GM12878 (cell line): ENCODE data around the gene ZIK1.

Experiments used
- FOS ChIP-seq: IDR thresholded peaks from 3 replicates; pipeline ENCODE4 v1.6.1; 2011; ENCODE audit warnings: borderline replicate concordance; ENCODE audit not compliant: insufficient read length; ENCODE audit errors: extremely low read depth
- GABPA ChIP-seq: IDR thresholded peaks from 2 replicates; pipeline ENCODE4 v1.6.1; 2014; ENCODE audit warnings: antibody characterized with exemption, low read depth, mild to moderate bottlenecking, inconsistent platforms
- MTA2 ChIP-seq: fragments of 450-650 bp; IDR thresholded peaks from 2 replicates; pipeline ENCODE4 v1.6.1; 2016; ENCODE audit warnings: low read depth, mild to moderate bottlenecking, moderate library complexity
- MTA3 ChIP-seq: IDR thresholded peaks from 2 replicates; pipeline ENCODE4 v1.6.1; 2012; ENCODE audit warnings: low read length, inconsistent platforms, borderline replicate concordance
- NFIC ChIP-seq: IDR thresholded peaks from 2 replicates; pipeline ENCODE4 v1.6.1; 2012; ENCODE audit warnings: low read depth, mild to moderate bottlenecking, inconsistent platforms, low read length, moderate library complexity
- POLR2AphosphoS5 ChIP-seq: IDR thresholded peaks from 2 replicates; pipeline ENCODE4 v1.6.1; 2011; ENCODE audit warnings: mild to moderate bottlenecking, low read length, inconsistent platforms
- POU2F2 ChIP-seq: IDR thresholded peaks from 3 replicates; pipeline ENCODE4 v1.6.1; 2011; ENCODE audit warnings: low read depth, mild to moderate bottlenecking, low read length, borderline replicate concordance
- SMC3 ChIP-seq: IDR thresholded peaks from 2 replicates; pipeline ENCODE4 v1.6.1; 2011; ENCODE audit warnings: low read length, improper control_type of control experiment, borderline replicate concordance
- ZNF384 ChIP-seq: IDR thresholded peaks from 2 replicates; pipeline ENCODE4 v1.6.1; 2012; ENCODE audit warnings: low read depth, mild to moderate bottlenecking, low read length, improper control_type of control experiment, borderline replicate concordance
- TF ChIP-seq, protein P1 (sequence below), 3 experiments: IDR thresholded peaks in 2 of 3; conservative IDR thresholded peaks in 1 of 3; 2 replicates each; pipeline ENCODE4 v1.5.1; 2011; ENCODE audit warnings: low read depth in 3 of 3, low read length in 3 of 3, mild to moderate bottlenecking in 3 of 3, control low read depth in 2 of 3, moderate library complexity in 2 of 3, inconsistent platforms in 1 of 3, mixed read lengths in 1 of 3; ENCODE audit not compliant: control insufficient read depth in 2 of 3, insufficient read depth in 1 of 3; ENCODE audit errors: extremely low read depth in 1 of 3
- TF ChIP-seq, protein P2 (sequence below): fragments of 450-650 bp; IDR thresholded peaks from 2 replicates; pipeline ENCODE4 v1.6.1; 2017; ENCODE audit warnings: antibody characterized with exemption, mild to moderate bottlenecking, moderate library complexity
- TF ChIP-seq, protein P3 (sequence below): IDR thresholded peaks from 2 replicates; pipeline ENCODE4 v1.6.1; 2012; ENCODE audit warnings: low read length, inconsistent platforms

DNA sequence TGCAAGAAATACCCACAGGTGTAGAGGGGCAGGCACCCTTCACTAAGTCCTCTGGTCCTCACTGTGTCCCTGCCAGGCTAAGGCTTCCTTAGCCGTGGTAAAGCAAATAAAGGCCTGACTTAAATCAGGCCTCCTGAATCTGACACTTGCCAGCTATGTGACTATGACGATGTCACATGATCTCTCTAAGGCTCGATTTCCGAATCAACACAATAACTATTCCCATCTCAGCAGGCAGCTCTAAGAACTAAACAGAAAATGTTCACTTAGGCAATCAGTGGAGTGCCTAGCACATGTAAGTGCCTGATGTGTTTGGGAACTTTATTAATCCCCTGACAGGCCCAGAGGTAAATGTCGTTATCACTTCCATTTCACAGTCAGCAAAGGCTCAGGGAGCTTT lies 26.3 kb upstream of the ZIK1 start:
- TF ChIP-seq MTA2 = no peak
- TF ChIP-seq, protein P1, sequence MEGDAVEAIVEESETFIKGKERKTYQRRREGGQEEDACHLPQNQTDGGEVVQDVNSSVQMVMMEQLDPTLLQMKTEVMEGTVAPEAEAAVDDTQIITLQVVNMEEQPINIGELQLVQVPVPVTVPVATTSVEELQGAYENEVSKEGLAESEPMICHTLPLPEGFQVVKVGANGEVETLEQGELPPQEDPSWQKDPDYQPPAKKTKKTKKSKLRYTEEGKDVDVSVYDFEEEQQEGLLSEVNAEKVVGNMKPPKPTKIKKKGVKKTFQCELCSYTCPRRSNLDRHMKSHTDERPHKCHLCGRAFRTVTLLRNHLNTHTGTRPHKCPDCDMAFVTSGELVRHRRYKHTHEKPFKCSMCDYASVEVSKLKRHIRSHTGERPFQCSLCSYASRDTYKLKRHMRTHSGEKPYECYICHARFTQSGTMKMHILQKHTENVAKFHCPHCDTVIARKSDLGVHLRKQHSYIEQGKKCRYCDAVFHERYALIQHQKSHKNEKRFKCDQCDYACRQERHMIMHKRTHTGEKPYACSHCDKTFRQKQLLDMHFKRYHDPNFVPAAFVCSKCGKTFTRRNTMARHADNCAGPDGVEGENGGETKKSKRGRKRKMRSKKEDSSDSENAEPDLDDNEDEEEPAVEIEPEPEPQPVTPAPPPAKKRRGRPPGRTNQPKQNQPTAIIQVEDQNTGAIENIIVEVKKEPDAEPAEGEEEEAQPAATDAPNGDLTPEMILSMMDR (IDR thresholded peaks at IDR 0.05 in 2 of 3, conservative IDR thresholded peaks at IDR 0.05 in 1 of 3; ENCODE audit: control insufficient read depth in 2 of 3, extremely low read depth in 1 of 3, insufficient read depth in 1 of 3, low read depth in 3 of 3, low read length in 3 of 3) = no peak
- TF ChIP-seq ZNF384 = no peak
- no peak for TF ChIP-seq NFIC
- TF ChIP-seq, protein P2, sequence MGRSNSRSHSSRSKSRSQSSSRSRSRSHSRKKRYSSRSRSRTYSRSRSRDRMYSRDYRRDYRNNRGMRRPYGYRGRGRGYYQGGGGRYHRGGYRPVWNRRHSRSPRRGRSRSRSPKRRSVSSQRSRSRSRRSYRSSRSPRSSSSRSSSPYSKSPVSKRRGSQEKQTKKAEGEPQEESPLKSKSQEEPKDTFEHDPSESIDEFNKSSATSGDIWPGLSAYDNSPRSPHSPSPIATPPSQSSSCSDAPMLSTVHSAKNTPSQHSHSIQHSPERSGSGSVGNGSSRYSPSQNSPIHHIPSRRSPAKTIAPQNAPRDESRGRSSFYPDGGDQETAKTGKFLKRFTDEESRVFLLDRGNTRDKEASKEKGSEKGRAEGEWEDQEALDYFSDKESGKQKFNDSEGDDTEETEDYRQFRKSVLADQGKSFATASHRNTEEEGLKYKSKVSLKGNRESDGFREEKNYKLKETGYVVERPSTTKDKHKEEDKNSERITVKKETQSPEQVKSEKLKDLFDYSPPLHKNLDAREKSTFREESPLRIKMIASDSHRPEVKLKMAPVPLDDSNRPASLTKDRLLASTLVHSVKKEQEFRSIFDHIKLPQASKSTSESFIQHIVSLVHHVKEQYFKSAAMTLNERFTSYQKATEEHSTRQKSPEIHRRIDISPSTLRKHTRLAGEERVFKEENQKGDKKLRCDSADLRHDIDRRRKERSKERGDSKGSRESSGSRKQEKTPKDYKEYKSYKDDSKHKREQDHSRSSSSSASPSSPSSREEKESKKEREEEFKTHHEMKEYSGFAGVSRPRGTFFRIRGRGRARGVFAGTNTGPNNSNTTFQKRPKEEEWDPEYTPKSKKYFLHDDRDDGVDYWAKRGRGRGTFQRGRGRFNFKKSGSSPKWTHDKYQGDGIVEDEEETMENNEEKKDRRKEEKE = no peak
- TF ChIP-seq SMC3 = no peak
- no peak for TF ChIP-seq POU2F2
- no peak for TF ChIP-seq GABPA
- no peak for TF ChIP-seq POLR2AphosphoS5
- TF ChIP-seq, protein P3, sequence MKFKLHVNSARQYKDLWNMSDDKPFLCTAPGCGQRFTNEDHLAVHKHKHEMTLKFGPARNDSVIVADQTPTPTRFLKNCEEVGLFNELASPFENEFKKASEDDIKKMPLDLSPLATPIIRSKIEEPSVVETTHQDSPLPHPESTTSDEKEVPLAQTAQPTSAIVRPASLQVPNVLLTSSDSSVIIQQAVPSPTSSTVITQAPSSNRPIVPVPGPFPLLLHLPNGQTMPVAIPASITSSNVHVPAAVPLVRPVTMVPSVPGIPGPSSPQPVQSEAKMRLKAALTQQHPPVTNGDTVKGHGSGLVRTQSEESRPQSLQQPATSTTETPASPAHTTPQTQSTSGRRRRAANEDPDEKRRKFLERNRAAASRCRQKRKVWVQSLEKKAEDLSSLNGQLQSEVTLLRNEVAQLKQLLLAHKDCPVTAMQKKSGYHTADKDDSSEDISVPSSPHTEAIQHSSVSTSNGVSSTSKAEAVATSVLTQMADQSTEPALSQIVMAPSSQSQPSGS = no peak
- TF ChIP-seq FOS = no peak
- no peak for TF ChIP-seq MTA3
